GM19328 (cell line): ENCODE results near the gene CD300LD.
"Not testable (repeated sequence)": the region's sequence is repeated elsewhere in the genome, so short reads cannot be mapped to it uniquely, and the experiment has no call there.

Experiments used
- ATAC-seq: cut with Tn5 transposase; IDR thresholded peaks from one replicate; pipeline ENCODE4 v1.9.1; 2021; ENCODE audit warnings: mild to moderate bottlenecking, moderate library complexity; ENCODE audit not compliant: unreplicated experiment

CD300LD gene

GRCh38 chr17:74573635-74574034, 18.4 kb downstream of the CD300LD start:
- not testable (repeated sequence) for ATAC-seq

DNA sequence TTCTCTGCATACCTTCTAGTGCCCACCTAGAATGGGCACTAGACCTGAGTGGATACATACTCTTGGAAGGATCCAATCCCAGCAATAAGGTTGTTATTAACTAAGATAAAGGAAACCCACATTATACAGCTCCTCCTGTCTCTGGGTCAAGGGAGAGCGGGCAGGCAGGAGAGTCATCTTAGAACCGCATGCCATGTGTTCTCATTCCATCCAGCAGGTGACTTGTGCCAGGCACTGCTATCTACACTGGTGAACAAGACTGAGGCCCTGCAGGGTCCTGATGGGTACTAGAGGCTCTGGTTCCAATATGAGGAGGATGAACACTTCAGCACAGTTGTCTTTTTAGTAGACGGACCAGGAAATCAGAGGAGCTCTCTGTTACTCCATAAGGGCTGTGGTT, 18.9 kb downstream of the CD300LD start:
- no peak for ATAC-seq

GRCh38 chr17:74571621-74572270, 20.3 kb downstream of the CD300LD start:
- ATAC-seq, result no peak

DNA sequence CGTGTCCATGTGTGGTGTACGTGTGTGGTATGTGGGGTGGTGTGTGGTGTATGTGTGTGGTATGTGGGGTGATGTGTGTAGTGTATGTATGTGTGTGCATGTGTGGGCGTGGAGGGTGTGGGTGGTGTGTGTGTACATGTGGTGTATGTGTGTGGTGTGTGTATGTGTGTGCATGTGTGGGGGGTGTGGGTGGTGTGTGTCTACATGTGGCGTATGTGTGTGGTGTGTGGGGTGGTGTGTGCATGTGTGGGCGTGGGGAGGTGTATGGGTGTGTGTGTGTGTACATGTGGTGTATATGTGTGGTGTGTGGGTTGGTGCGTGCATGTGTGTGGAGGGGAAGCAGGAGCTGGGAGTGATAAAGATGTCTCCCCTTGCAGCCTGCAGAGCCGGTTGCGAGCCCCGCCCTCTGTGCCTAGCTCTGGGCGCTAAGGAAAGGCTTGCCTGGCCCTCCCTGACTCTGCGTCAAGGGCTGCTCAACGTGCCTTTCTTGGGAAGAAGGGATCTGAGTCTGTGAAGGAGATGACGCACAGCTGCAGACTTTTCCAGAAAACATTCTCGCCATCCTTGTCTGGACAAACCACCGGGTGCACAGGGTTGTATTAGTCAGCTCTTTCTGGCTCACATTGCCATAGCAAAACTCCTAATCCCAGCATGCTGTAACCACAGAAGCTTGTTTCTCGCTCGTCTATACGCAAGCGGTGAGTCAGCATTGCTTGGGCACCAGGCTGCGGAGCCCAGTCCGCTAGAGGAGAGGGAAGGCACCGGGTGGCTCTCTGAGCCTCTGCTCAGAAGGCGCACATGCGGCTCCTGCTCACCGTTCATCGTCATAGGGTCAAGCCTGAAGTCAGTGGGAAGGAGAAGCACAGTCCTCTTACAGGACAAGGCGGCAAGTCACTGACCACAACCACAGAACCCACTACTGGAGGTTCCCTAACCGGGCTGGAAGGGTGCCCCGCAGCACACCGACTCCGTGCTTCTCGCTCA, 22.8 kb downstream of the CD300LD start:
- ATAC-seq, result no peak

- ATAC-seq, result no peak
Measured at GRCh38 chr17:74568106-74568873, 23.8 kb downstream of the CD300LD start.

DNA sequence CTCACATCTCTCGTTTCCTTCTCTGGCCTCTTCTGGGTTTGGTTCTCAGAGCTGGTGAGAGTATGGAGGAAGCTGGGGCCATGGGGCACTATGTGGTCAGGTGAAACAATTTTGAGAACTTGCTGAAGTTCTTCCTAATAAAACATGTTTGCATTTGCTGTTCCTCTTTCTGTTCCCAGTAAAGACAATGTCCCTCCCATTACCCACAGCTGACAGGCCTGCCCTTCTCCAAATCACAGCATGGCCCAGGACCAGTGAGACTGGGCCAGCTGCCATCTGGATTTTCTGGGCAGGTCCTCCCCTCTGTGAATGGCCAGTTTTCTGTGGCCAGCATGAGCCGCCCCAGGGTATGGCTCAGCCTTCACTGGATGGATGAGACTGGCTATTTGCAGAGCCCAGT, 24.7 kb downstream of the CD300LD start, which contains the start of gene CD300H:
Gene CD300H (minus strand): TSS at position 113 of the 400 bp plus-strand sequence.
- no peak for ATAC-seq

- ATAC-seq, result no peak
Measured at GRCh38 chr17:74566132-74566753, 25.8 kb downstream of the CD300LD start.

DNA sequence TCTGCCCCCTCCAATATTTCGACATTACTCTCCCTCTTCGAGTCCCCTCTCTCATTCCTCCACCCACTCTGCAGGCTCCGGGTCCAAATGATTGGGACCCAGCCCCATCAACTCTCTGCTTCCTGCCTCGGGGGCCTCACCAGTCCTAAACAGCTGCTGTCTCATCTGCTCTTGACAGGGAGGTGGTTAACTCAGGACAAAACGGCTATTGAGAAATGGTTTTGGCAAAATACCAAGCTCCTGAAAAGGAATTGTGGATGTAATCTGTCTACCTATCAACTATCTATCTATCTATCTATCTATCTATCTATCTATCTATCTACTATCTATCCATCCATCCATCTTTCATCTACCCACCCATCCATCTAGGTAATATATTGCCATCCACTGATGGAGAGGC, 27.0 kb downstream of the CD300LD start:
- no peak for ATAC-seq

DNA sequence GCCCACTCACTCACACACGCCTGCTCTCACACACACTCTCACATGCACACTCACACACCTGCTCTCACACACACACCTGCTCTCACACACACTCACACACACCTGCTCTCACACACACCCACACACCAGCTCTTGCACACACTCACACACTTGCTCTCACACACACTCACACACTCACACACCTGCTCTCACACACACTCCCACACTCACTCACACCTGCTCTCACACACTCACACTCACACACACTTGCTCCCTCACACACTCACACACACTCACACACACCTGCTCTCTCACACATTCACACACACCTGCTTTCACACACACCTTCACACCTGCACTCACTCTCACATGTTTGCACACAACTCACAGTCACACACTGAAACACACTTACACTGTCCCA, 28.7 kb downstream of the CD300LD start:
- ATAC-seq, result no peak

GRCh38 chr17:74561586-74561985, 30.5 kb downstream of the CD300LD start:
- ATAC-seq, result no peak

DNA sequence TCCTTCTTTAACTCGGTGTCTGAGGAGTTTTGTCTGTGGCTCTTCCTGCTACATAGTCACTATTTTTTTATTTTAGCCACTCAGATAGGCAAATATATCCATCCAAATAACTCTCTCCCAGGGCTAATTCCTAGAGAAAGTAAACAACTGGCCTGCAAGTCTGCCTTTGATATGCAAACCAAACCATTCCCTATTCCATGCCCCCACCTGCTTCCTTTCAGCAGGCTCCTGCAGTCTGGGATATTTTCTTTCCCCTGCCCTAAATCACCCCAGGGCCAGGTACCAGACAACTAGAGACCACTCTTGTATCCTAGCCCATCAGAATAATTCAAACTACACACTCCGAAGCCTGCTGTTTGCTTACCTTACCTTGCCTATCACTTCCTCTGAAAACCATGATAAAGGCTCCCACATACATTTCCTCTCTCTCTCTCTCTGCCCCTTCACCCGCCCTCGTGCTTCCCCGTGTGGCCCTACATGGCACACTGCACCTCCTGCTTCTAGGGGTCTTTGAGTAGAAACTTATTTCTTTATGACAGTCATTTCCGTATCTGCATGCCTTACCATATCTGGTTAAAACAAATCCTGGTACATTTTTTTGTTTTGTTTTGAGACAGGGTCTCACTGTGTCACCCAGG, 33.1 kb downstream of the CD300LD start:
- ATAC-seq, result no peak

- ATAC-seq, result not testable (repeated sequence)
Measured at GRCh38 chr17:74558402-74558801, 33.7 kb downstream of the CD300LD start.

DNA sequence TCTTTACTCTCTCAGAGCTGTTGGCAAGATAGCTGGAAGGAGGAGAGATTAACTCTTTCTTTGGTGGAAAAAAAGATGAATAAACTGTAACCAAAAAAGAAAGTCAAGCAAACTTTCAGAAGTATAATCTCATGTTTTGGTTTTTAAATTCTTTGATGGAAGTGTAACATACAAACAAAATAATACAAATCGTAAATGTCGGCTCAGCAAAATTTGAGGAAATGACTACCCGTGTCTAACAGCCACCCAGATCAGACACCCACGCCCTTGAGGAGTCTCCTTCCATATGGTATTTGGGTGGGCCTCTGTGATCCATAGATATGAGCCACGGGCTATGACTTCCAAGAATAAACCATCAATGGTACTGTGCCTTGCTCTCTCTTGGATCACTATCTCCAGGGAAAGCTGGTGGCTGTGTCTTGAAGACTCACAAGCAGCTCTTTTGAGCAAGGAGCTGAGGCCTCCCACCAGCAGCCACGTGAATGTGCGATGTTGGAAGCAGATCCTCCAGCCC, 36.6 kb downstream of the CD300LD start:
- ATAC-seq, result no peak

GRCh38 chr17:74554909-74555308, 37.2 kb downstream of the CD300LD start:
- no peak for ATAC-seq

- ATAC-seq, result no peak
Measured at GRCh38 chr17:74552037-74552436, 40.0 kb downstream of the CD300LD start.

DNA sequence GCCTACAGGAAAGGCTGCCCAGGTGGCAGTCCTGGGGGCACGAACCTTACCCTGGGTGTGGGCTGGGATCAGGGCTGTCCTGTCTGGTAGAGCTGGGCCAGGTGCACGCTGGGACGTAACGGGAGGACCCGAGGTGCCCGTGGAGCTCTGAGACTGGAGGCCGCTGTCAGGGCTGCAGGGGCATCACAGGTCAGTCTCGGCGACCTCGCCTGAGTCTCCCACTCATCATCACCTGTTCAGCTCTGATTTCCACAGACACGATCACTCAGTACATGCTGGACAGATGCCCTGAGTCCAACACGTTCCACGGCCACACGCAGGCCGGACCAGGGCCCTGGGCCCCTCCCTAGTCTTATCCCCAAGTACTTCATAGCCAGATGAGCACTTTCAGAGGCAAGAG, 41.5 kb downstream of the CD300LD start:
- no peak for ATAC-seq

- ATAC-seq, result no peak
Measured at GRCh38 chr17:74549343-74549742, 42.7 kb downstream of the CD300LD start.

DNA sequence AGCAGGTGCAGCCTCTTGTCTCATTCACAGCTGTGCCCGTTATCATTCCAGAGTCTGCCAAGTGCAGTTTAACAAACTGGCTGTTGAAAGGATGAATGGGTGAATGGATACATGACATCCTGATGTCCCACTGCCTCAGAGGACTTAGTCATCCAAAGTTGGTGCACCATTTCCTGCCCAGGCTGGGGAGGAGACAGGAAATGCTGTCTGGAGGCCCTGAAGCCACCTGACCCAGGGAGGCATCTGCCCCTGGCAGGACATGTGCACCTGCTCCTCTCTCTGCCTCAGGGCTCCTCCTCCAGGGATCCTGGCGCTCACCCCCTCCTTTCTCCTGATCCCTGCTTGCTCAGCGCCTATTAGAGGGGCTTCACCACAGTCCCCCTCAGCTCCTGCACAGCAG, 44.3 kb downstream of the CD300LD start:
- ATAC-seq, result no peak

- no peak for ATAC-seq
Measured at GRCh38 chr17:74547264-74547663, 44.8 kb downstream of the CD300LD start.

DNA sequence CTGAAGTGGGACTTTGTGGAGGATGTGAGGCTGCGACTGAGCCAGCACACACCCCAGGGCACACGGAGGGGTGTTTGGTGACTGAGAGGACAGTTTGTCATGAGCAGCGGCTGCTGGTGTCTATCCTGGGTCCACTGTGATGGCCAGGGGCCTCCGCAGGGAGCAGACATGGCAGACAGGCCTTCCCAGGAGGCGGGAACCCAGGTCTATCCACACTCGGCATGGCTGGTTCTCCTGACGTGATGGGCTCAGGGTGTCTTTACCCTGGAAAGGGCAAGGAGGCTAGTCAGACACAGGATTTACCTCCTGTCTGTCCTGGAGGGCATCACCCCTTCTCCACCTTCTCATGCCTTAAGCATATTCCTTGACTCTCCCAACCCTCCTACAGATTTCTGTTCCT, 45.5 kb downstream of the CD300LD start:
- no peak for ATAC-seq
